ACC112 (cell line): ENCODE results near the gene ABCC1.
"Not testable (repeated sequence)": the region's sequence is repeated elsewhere in the genome, so short reads cannot be mapped to it uniquely, and the experiment has no call there.

Experiments used
- H2AFZ ChIP-seq: fragments of 200-600 bp; sonication (generic); one replicate; pipeline ENCODE4 v1.6.0; 2017; ENCODE audit warnings: antibody characterized with exemption, low read length; ENCODE audit not compliant: unreplicated experiment
- H3K27ac ChIP-seq: fragments of 200-600 bp; sonication (generic); 2 replicates; pipeline ENCODE4 v1.5.1; 2014; ENCODE audit warnings: low read depth, mild to moderate bottlenecking, antibody characterized with exemption, low read length, moderate library complexity
- H3K27me3 ChIP-seq: fragments of 200-600 bp; sonication (generic); 2 replicates; pipeline ENCODE4 v1.6.1; 2014; ENCODE audit warnings: mild to moderate bottlenecking, antibody characterized with exemption, low read length, moderate library complexity, mixed read lengths; ENCODE audit not compliant: insufficient read depth
- H3K36me3 ChIP-seq: fragments of 200-600 bp; sonication (generic); 2 replicates; pipeline ENCODE4 v1.6.1; 2016; ENCODE audit warnings: mild to moderate bottlenecking, antibody characterized with exemption, low read length, moderate library complexity, mixed read lengths; ENCODE audit not compliant: insufficient read depth
- H3K4me1 ChIP-seq: fragments of 200-600 bp; sonication (generic); one replicate; pipeline ENCODE4 v1.6.1; 2016; ENCODE audit warnings: low read length, mixed read lengths; ENCODE audit not compliant: insufficient read depth, unreplicated experiment, control insufficient read depth
- H3K4me3 ChIP-seq: fragments of 200-600 bp; sonication (generic); 2 replicates; pipeline ENCODE4 v1.5.1; 2014; ENCODE audit warnings: mild to moderate bottlenecking, low read depth, low read length
- H3K79me2 ChIP-seq: fragments of 200-600 bp; sonication (generic); one replicate; pipeline ENCODE4 v1.6.0; 2016; ENCODE audit warnings: low read length; ENCODE audit not compliant: control insufficient read depth, unreplicated experiment, insufficient read depth

Gene ABCC1

DNA sequence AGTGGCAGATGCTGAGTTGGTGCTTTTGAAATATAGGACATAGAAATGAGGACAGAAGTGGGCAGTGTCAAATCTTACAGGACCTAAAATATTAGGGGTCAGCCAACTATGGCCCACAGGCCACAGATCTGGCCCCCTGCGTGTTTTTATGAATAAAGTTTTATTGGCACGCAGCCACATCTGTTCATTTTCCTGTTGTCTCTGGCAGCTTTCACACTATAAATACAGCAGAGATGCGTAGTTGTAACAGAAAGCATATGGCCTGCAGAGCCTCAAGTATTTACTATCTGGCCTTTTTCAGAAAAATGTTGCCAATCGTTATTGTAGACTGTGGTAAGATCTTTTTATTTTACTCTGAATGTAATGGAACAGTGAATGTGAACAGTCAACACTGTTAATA, 191.1 kb downstream of the ABCC1 start:
- Histone ChIP-seq H3K79me2 (peaks cover 3% of the 10 kb centered on the region), H2AFZ (no peak overlapping the region), H3K27ac (no peak overlapping the region), H3K36me3 (peaks cover 51% of the 10 kb centered on the region), H3K4me1 (no peaks in the 10 kb centered on the region), H3K4me3 (no peak overlapping the region), H3K27me3 (no peaks in the 10 kb centered on the region)

DNA sequence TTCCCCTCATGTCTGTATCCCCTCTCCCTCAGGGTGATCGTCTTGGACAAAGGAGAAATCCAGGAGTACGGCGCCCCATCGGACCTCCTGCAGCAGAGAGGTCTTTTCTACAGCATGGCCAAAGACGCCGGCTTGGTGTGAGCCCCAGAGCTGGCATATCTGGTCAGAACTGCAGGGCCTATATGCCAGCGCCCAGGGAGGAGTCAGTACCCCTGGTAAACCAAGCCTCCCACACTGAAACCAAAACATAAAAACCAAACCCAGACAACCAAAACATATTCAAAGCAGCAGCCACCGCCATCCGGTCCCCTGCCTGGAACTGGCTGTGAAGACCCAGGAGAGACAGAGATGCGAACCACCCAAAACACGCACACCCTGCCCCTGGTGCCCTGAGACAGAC, 191.7 kb downstream of the ABCC1 start:
- no peaks in the 10 kb centered on the region for H3K4me1 ChIP-seq
- H2AFZ ChIP-seq: no peak overlapping the region
- no peaks in the 10 kb centered on the region for H3K27me3 ChIP-seq
- no peak overlapping the region for H3K4me3 ChIP-seq
- no peak overlapping the region for H3K27ac ChIP-seq
- peaks cover 3% of the 10 kb centered on the region for H3K79me2 ChIP-seq
- H3K36me3 ChIP-seq: peaks cover 48% of the 10 kb centered on the region

DNA sequence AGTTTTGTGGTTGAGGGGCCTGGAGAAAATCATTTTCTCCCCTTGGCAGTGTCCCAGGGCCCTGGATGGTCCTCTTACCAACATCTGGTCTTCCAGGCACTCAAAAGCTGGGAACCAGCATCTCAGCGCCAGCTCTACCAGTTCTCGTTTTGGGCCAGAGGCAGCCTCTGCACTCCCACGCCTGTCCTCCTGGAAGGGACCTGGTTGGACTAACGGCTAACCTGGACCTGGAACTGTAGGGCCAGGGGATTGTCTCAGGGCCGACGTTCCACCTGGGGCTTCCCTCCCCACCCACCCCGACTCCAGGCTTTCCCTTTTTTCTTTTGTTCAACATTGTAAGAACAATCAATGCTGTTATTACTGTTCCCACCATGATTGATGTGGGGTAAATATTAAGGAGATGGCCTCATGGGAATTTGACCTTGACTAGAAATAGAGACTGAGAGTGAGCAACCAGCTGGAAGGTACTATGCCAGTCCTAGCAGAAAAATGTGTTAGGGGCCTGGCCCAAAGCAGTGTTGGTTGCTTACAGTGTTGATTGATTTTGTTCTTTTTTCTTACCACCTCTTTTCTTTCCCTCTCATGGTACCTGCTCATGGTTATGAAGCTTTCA, 192.5 kb downstream of the ABCC1 start:
- Histone ChIP-seq H3K27ac (no peak overlapping the region), H3K36me3 (peaks cover 41% of the 10 kb centered on the region), H3K27me3 (no peaks in the 10 kb centered on the region), H3K4me3 (no peak overlapping the region), H3K4me1 (no peaks in the 10 kb centered on the region), H2AFZ (no peak overlapping the region), H3K79me2 (no peaks in the 10 kb centered on the region)

DNA sequence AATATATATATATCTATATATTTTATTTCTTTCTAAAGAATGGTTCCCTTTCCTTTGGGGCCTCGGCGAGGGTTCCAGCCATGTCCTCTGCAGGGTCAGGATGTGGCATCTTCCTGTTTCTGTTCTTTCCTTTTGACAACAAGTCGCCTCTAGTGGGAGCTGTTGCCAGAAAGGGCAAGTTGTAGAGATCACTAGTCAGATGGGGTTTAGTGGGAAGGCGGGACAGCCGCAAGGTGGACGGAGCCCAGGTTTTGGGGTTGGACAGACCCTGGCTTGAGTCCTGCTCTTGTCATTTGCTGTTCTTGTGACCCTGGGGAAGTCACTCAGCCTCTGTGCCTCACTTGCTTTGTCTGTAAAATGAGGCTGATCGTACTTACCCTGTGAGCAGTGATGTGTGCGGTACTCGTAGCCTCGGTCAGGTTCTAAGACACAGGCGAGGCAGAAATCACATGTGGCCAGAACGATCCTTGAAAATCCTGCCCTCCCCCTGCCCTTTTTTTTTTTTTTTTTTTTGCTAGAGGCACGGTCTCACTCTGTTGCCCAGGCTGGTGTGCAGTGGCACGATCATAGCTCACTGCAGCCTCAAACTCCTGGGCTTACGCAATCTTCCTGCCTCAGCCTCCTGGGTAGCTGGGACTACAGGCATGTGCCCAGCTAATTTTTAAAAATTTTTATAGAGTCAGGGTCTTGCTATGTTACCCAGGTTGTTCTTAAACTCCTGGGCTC, 193.8 kb downstream of the ABCC1 start:
- Histone ChIP-seq H3K36me3 (peaks cover 34% of the 10 kb centered on the region), H3K27ac (no peak overlapping the region)

DNA sequence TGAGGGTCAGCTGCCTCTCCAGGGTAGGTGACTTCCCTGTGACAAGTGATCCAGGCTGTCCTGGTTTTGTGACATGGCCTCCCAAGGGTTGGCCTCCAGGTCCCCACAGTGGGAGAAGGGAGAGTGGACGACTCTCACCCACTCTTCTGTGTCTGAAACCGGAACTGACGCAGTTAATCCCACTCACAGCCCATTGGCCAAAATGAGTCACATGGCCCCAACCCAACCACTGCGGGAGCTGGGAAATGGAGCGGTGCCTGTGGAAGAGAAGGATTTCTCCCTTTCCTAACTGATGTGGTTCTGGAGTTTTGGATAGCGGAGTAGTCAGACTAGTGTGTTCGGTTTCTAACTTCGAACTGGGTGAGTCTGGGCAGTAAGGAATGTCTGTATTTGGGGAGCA, 194.5 kb downstream of the ABCC1 start:
- H3K27ac ChIP-seq: no peak overlapping the region
- H3K36me3 ChIP-seq: peaks cover 29% of the 10 kb centered on the region
- no peaks in the 10 kb centered on the region for H3K27me3 ChIP-seq
- H3K4me1 ChIP-seq: no peaks in the 10 kb centered on the region
- H3K4me3 ChIP-seq: no peak overlapping the region
- H2AFZ ChIP-seq: no peak overlapping the region
- H3K79me2 ChIP-seq: no peaks in the 10 kb centered on the region

More for the DNA sequence above, 193.8 kb downstream of the ABCC1 start:
- Histone ChIP-seq H2AFZ (no peak overlapping the region), H3K4me3 (no peak overlapping the region), H3K4me1 (no peaks in the 10 kb centered on the region), H3K27me3 (no peaks in the 10 kb centered on the region), H3K79me2 (no peaks in the 10 kb centered on the region)

DNA sequence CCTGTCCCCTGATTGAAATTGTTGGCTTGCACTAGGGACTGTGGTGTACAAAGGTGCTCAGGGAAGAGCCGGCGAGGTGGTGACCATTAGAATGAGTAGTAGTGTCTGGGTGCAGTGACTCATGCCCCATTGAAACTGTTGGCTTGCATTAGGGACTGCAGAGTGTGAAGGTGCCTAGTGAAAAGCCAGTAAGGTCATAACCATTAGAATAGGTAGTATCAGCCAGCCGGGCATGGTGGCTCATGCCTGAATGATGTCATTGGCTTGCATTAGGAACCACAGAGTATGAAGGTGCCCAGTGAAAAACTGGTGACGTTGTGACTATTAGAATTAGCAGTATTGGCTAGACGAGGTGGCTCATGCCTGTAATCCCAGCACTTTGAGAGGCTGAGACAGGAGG, 195.0 kb downstream of the ABCC1 start:
- Histone ChIP-seq H3K4me1 (no peaks in the 10 kb centered on the region), H3K36me3 (peaks cover 29% of the 10 kb centered on the region), H3K27me3 (no peaks in the 10 kb centered on the region), H3K27ac (no peak overlapping the region), H2AFZ (no peak overlapping the region), H3K79me2 (no peaks in the 10 kb centered on the region), H3K4me3 (no peak overlapping the region)

DNA sequence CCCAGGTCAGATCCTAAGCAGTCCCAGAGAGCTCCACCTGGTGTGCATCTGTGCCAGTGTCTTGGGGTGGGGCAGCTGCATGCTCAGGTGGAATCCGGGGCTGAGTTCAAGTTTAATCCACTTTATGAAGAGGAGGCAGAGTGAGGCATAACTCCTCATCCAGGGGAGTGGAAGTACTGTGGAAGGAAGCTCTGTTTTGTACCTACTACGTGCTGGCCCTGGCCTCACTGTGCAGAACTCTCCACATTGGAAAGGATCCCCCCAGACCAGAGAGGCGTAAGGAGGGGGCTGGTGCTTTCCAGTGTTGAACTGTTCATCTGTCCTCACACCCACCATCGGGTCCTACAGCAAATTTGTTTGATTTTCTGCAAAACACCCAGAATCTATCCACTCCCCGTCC, 195.9 kb downstream of the ABCC1 start:
- Histone ChIP-seq H3K27me3 (no peaks in the 10 kb centered on the region), H3K4me3 (no peak overlapping the region), H3K4me1 (peaks cover under 1% of the 10 kb centered on the region), H3K79me2 (no peaks in the 10 kb centered on the region), H3K27ac (no peak overlapping the region), H2AFZ (no peak overlapping the region), H3K36me3 (peaks cover 24% of the 10 kb centered on the region)

DNA sequence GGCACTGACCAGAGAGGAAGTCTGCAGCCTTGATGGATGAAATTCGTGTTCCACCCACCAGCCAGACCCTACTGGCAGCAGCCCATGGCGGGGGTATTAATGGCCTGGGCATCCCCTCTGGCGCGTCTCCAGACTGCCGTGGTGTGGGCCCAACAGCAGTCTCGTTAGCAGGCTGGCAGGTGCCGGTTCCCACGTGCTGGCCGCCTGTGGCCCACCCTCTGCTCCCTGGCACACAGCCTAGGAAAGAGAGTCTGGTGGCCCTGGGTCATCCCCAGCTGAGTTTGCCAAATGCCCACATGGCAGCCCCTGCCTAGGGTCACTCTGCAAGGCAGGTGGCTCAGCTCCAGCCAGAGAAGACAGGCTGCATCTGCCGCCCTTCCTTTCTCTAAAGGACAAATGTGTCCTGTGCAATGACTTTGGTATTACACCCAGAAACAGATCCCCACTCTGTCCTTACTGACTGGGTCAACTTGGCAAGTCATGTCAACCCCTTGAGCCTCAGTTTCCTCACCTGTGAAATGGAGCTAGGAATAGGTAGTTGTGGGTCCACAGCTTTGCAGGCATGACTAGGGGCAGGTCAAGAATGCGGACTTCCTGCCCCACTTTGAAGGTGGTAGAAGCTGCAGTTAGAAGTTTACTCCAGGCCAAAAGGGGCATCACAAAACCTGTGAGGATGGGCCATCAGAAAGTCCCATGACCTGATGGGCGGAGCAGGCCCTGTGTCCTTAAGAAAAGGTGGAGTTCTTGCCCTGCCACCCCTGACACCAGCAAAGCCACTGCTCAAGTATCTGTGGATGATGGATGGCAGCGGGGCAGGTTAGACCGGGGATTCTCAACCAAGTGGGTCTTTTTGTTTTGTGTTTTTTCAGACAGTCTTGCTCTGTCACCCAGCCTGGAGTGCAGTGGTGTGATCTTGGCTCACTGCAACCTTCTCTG, 197.2 kb downstream of the ABCC1 start:
- H2AFZ ChIP-seq: no peak overlapping the region
- no peak overlapping the region for H3K27ac ChIP-seq
- peaks cover 4% of the 10 kb centered on the region for H3K4me1 ChIP-seq
- H3K4me3 ChIP-seq: no peak overlapping the region
- no peaks in the 10 kb centered on the region for H3K27me3 ChIP-seq
- peaks cover 11% of the 10 kb centered on the region; the same call in 1 of the 2 replicates for H3K36me3 ChIP-seq
- no peaks in the 10 kb centered on the region for H3K79me2 ChIP-seq

DNA sequence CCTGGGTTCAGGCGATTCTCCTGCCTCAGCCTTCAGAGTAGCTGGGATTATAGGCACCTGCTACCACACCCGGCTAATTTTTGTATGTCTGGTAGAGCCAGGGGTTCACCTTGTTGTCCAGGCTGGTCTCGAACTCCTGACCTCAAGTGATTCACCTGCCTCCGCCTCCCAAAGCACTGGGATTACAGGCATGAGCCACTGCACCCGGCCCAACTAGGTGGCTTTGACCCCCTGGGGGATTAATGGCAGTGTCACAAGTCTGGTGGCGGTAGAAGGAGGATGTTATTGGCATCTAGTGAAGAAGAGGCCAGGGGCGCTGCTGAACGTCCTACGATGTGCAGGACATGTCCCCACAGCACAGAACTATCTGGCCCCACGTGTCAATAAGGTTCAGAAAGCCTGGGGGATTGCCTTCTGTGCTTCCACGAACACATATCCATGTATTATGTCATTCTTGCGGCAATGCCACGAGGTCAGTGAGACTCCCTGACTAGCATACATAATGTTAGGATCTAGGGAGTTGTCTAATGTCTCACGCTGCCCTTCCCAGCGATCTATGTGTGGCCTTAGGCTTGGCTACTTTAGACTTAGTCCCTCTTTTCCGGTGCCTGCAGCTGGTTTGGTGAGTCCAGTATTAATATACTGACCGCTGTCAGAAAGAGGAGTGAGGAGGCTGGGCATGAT, 198.0 kb downstream of the ABCC1 start:
- H3K4me3 ChIP-seq: no peak overlapping the region
- no peak overlapping the region for H3K27ac ChIP-seq
- H2AFZ ChIP-seq: no peak overlapping the region
- peaks cover 4% of the 10 kb centered on the region for H3K4me1 ChIP-seq
- H3K36me3 ChIP-seq: peaks cover 6% of the 10 kb centered on the region; the same call in 1 of the 2 replicates
- no peaks in the 10 kb centered on the region for H3K27me3 ChIP-seq
- no peaks in the 10 kb centered on the region for H3K79me2 ChIP-seq

DNA sequence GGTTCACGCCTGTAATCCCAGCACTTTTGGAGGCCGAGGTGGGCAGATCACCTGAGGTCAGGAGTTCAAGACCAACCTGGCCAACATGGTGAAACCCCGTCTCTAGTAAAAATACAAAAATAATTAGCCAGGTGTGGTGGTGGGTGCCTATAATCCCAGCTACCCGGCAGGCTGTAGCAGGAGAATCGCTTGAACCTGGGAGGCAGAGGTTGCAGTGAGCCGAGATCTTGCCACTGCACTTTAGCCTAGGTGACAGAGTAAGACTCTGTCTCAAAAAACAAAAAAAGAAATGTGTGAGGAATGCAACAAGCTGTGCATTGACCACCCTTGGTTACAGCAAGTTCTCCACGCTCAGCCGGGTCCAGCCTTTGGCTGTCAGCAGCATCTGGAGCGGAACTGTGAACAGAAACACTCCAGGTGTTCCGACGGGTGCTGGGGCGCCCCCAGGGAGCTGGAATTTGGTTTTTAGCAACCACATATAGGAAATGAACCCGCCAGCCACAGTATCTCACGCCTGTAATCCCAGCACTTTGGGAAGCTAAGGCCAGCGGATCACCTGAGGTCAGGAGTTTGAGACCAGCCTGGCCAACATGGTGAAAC, 198.7 kb downstream of the ABCC1 start:
- H3K36me3 ChIP-seq, H2AFZ ChIP-seq: not testable (repeated sequence)

More for the DNA sequence above, 198.7 kb downstream of the ABCC1 start:
- H3K79me2 ChIP-seq, H3K4me3 ChIP-seq, H3K27me3 ChIP-seq, H3K27ac ChIP-seq, H3K4me1 ChIP-seq: not testable (repeated sequence)
